Mesenchymal stem cell (in vitro differentiated cells and primary cell): ENCODE data around the gene GVQW3.

Experiments
- DNase-seq: peaks from one replicate; pipeline ENCODE4 v3.0.0-alpha.2; 2013
- H2AFZ ChIP-seq: one replicate; pipeline ENCODE4 v1.6.1; 2013; ENCODE audit warnings: low read depth, mild to moderate bottlenecking, control low read depth, inconsistent platforms, low read length, moderate library complexity
- H2AK5ac ChIP-seq: 2 replicates; pipeline ENCODE4 v1.6.1; 2013; ENCODE audit warnings: low read length, moderate library complexity, mild to moderate bottlenecking, inconsistent platforms; ENCODE audit not compliant: severe bottlenecking
- H2BK120ac ChIP-seq: one replicate; pipeline ENCODE4 v1.6.1; 2013; ENCODE audit warnings: low read depth, mild to moderate bottlenecking, inconsistent platforms, low read length, moderate library complexity
- H2BK12ac ChIP-seq, 2 experiments: one replicate each; pipeline ENCODE4 v1.6.1; 2013; ENCODE audit warnings: inconsistent platforms in 2 of 2, low read length in 2 of 2, mild to moderate bottlenecking in 2 of 2, moderate library complexity in 2 of 2, control low read depth in 1 of 2
- H2BK15ac ChIP-seq: one replicate; pipeline ENCODE4 v1.6.1; 2013; ENCODE audit warnings: mild to moderate bottlenecking, low read depth, inconsistent platforms; ENCODE audit not compliant: poor library complexity, severe bottlenecking
- H2BK5ac ChIP-seq: 2 replicates; pipeline ENCODE4 v1.6.1; 2013; ENCODE audit warnings: low read depth, mild to moderate bottlenecking, low read length, control low read depth, inconsistent platforms; ENCODE audit not compliant: poor library complexity, severe bottlenecking
- H3K14ac ChIP-seq, 2 experiments: one replicate each; pipeline ENCODE4 v1.6.1; 2013; ENCODE audit warnings: inconsistent platforms in 2 of 2, low read length in 2 of 2, control low read depth in 1 of 2, mild to moderate bottlenecking in 1 of 2, moderate library complexity in 1 of 2
- H3K18ac ChIP-seq, 2 experiments: one replicate each; pipeline ENCODE4 v1.6.1; 2013; ENCODE audit warnings: inconsistent platforms in 2 of 2, low read length in 2 of 2, control low read depth in 1 of 2, low read depth in 1 of 2, mild to moderate bottlenecking in 1 of 2
- H3K23ac ChIP-seq, 2 experiments: one replicate each; pipeline ENCODE4 v1.6.1; 2013; ENCODE audit warnings: inconsistent platforms in 2 of 2, low read length in 2 of 2, mild to moderate bottlenecking in 2 of 2, moderate library complexity in 2 of 2, control low read depth in 1 of 2
- H3K27ac ChIP-seq: 2 replicates; pipeline ENCODE4 v1.5.1; 2013; ENCODE audit warnings: mild to moderate bottlenecking, moderate library complexity, low read length, control low read depth, inconsistent platforms; ENCODE audit not compliant: poor library complexity, severe bottlenecking
- H3K27me3 ChIP-seq, 2 experiments: 2 replicates each; pipeline versions ENCODE4 v1.6.1 to v1.7.0; 2013; ENCODE audit warnings: low read length in 2 of 2, mild to moderate bottlenecking in 2 of 2, moderate library complexity in 2 of 2, control low read depth in 1 of 2, inconsistent platforms in 1 of 2; ENCODE audit not compliant: control insufficient read depth in 1 of 2, insufficient read depth in 1 of 2
- H3K36me3 ChIP-seq, 2 experiments: 2 replicates each; pipeline versions ENCODE4 v1.6.1 to v1.7.0; 2013; ENCODE audit warnings: low read length in 2 of 2, control low read depth in 1 of 2, inconsistent platforms in 1 of 2, low read depth in 1 of 2, mild to moderate bottlenecking in 1 of 2; ENCODE audit not compliant: insufficient read depth in 2 of 2, control insufficient read depth in 1 of 2
- H3K4ac ChIP-seq, 2 experiments: one replicate each; pipeline ENCODE4 v1.6.1; 2013; ENCODE audit warnings: inconsistent platforms in 2 of 2, low read length in 2 of 2, mild to moderate bottlenecking in 2 of 2, moderate library complexity in 2 of 2, control low read depth in 1 of 2, low read depth in 1 of 2
- H3K4me1 ChIP-seq: 2 replicates; pipeline ENCODE4 v1.6.1; 2013; ENCODE audit warnings: low read depth, low read length, control low read depth; ENCODE audit not compliant: control insufficient read depth, insufficient read depth
- H3K4me2 ChIP-seq: 2 replicates; pipeline ENCODE4 v1.6.1; 2013; ENCODE audit warnings: low read length, mild to moderate bottlenecking, inconsistent platforms; ENCODE audit not compliant: poor library complexity, severe bottlenecking
- H3K4me3 ChIP-seq, 2 experiments: 2 replicates each; pipeline versions ENCODE4 v1.5.1 to v1.7.0; 2013; ENCODE audit warnings: low read length in 2 of 2, mild to moderate bottlenecking in 2 of 2, control low read depth in 1 of 2, low read depth in 1 of 2; ENCODE audit not compliant: insufficient read depth in 1 of 2
- H3K79me1 ChIP-seq: replicated peaks from 2 replicates; pipeline ENCODE4 v1.6.1; 2013; ENCODE audit warnings: mild to moderate bottlenecking, control low read depth, low read length, inconsistent platforms; ENCODE audit not compliant: poor library complexity, severe bottlenecking
- H3K9ac ChIP-seq: 2 replicates; pipeline ENCODE4 v1.7.0; 2013; ENCODE audit warnings: mild to moderate bottlenecking, low read length, moderate library complexity
- H3K9me3 ChIP-seq: 2 replicates; pipeline ENCODE4 v1.7.0; 2013; ENCODE audit warnings: mild to moderate bottlenecking, low read length; ENCODE audit not compliant: control insufficient read depth
- H4K8ac ChIP-seq: one replicate; pipeline ENCODE4 v1.6.1; 2013; ENCODE audit warnings: inconsistent platforms, mild to moderate bottlenecking, low read length, moderate library complexity
- H4K91ac ChIP-seq: one replicate; pipeline ENCODE4 v1.6.1; 2013; ENCODE audit warnings: mild to moderate bottlenecking, low read length, inconsistent platforms
- WGBS: methylation state at CpG from one replicate; pipeline ENCODE4 v1.1.7; 2013; ENCODE audit warnings: mixed read lengths; 5-methylcytosine and 5-hydroxymethylcytosine counted together

The GVQW3 gene

DNA sequence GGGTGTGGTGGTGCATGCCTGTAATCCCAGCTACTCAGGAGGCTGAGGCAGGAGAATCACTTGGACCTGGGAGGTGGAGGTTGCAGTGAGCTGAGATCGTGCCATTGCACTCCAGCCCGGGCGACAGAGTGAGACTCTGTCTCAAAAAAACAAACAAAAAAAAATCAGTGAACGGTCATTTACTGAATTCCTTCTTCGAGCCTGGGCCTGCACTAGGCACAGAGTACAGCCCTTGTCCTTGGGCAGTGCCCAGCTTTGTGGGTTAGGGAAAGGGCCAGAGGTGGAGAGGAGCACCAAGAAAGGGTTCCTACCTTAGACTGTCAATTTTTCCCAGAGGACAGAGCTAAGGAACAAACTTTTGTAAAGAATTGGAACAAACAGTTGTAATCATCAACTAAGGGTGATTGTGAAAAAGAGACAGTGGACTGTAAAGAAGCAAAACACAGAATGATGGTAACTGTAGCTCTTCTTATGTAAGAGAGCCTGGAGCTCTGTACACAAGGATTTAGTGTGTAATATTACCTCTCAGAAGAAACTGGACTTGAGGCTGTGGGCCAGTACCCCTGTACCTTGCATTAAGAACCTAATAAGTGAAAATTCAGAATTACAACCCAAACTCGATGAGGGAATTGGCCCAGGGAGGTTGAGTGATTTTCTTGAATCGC, 10.8 kb downstream of the GVQW3 start:
- no peak overlapping the region for H3K14ac ChIP-seq
- H2BK5ac ChIP-seq, result no peak overlapping the region
- H2AK5ac ChIP-seq, result no peak overlapping the region
- H2BK120ac ChIP-seq, result no peak overlapping the region
- H3K4me3 ChIP-seq, result no peak overlapping the region
- H3K79me1 ChIP-seq, result no peaks in the 10 kb centered on the region
- H3K18ac ChIP-seq, result no peak overlapping the region
- no peaks in the 10 kb centered on the region for H3K27me3 ChIP-seq
- H3K4ac ChIP-seq, result no peak overlapping the region
- H2BK15ac ChIP-seq, result no peak overlapping the region
- H3K27ac ChIP-seq, result no peak overlapping the region
- no peaks in the 10 kb centered on the region for H3K9me3 ChIP-seq
- H2BK12ac ChIP-seq, result no peak overlapping the region
- H3K23ac ChIP-seq, result no peak overlapping the region
- no peak overlapping the region for H3K4me2 ChIP-seq
- no peak overlapping the region for H4K8ac ChIP-seq
- no peak overlapping the region for H2AFZ ChIP-seq
- H3K9ac ChIP-seq, result no peak overlapping the region
- no peaks in the 10 kb centered on the region for H3K36me3 ChIP-seq
- no peak for DNase-seq
- no peaks in the 10 kb centered on the region for H3K4me1 ChIP-seq
- H4K91ac ChIP-seq, result no peak overlapping the region
- 92% methylated on average over 7 of the region's 7 CpGs for WGBS

DNA sequence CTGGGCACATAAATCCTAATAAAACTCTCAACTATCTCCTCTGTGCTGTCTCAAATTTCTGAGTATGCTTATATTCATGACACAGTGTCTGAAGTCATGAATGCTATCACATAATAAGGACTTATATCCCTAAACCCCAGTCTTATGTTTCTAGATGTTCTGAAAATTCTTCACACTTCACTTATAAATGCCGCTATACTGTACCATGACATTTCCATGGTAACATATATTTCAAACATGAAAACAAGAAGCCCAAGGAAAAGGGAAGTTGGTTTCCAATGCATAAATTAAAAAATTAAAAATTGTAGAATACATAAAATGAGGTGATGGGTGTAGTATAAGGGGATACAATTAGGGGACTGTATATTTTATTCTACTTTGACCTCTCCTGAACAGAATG, 11.7 kb downstream of the GVQW3 start:
- H3K18ac ChIP-seq, result no peak overlapping the region
- no peak overlapping the region for H2BK120ac ChIP-seq
- H3K23ac ChIP-seq, result no peak overlapping the region
- no peak for DNase-seq
- no peak overlapping the region for H3K4me3 ChIP-seq
- no peaks in the 10 kb centered on the region for H3K4me1 ChIP-seq
- H3K27ac ChIP-seq, result no peak overlapping the region
- H3K9me3 ChIP-seq, result no peaks in the 10 kb centered on the region
- H4K91ac ChIP-seq, result no peak overlapping the region
- no peak overlapping the region for H3K14ac ChIP-seq
- no peaks in the 10 kb centered on the region for H3K79me1 ChIP-seq
- no peak overlapping the region for H2AFZ ChIP-seq
- no peaks in the 10 kb centered on the region for H3K27me3 ChIP-seq
- no peak overlapping the region for H2AK5ac ChIP-seq
- no peak overlapping the region for H3K4ac ChIP-seq
- H3K36me3 ChIP-seq, result no peaks in the 10 kb centered on the region
- H4K8ac ChIP-seq, result no peak overlapping the region
- H2BK15ac ChIP-seq, result no peak overlapping the region
- no peak overlapping the region for H2BK12ac ChIP-seq
- no peak overlapping the region for H3K4me2 ChIP-seq
- H3K9ac ChIP-seq, result no peak overlapping the region
- WGBS, result no CpG with 5 or more reads among the region's 1 CpG
- no peak overlapping the region for H2BK5ac ChIP-seq

DNA sequence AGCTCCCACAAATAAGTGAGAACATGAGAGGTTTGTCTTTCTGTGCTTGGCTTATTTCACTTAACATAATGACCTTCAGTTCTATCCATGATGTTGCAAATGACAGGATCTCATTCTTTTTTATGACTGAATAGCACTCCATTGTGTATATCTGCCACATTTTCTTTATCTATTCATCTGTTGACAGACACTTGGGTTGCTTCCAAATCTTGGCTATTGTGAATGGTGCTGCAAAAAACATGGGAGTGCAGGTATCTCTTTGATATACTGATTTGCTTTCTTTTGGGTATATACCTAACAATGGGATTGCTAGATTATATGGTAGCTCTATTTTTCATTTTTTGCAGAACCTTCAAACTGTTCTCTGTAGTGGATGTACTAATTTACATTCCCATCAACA, 13.3 kb downstream of the GVQW3 start:
- H3K27me3 ChIP-seq, result no peaks in the 10 kb centered on the region
- DNase-seq, result no peak
- no peaks in the 10 kb centered on the region for H3K79me1 ChIP-seq
- no peak overlapping the region for H3K4me2 ChIP-seq
- H3K4me3 ChIP-seq, result no peak overlapping the region
- no peak overlapping the region for H3K9ac ChIP-seq
- H4K8ac ChIP-seq, result no peak overlapping the region
- H2AFZ ChIP-seq, result no peak overlapping the region
- no peak overlapping the region for H3K14ac ChIP-seq
- H3K4me1 ChIP-seq, result no peaks in the 10 kb centered on the region
- H4K91ac ChIP-seq, result no peak overlapping the region
- H2BK12ac ChIP-seq, result no peak overlapping the region
- H2AK5ac ChIP-seq, result no peak overlapping the region
- H3K23ac ChIP-seq, result no peak overlapping the region
- H2BK120ac ChIP-seq, result no peak overlapping the region
- H3K4ac ChIP-seq, result no peak overlapping the region
- H2BK15ac ChIP-seq, result no peak overlapping the region
- H3K27ac ChIP-seq, result no peak overlapping the region
- no peaks in the 10 kb centered on the region for H3K9me3 ChIP-seq
- H3K18ac ChIP-seq, result no peak overlapping the region
- no peak overlapping the region for H2BK5ac ChIP-seq
- H3K36me3 ChIP-seq, result no peaks in the 10 kb centered on the region

DNA sequence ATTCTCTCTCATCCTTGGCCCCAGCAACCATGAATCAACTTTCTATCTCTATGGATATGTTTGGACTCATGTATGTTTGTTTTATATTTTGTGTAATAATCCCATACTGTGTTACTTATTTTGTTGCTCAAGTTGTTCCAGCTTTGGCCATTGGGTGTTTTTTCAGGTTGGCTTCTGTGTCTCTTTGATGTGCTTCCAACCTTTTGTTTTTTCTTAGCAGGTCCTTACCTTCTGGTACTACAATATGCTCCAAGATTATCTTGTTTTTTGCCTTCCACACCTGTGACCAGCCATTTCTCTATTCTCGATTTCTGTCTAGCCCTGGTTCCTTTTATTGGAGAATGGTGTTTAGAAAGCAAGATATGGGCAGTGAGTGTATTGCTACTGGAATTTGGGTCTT, 14.2 kb downstream of the GVQW3 start:
- no peak overlapping the region for H3K4ac ChIP-seq
- H3K4me1 ChIP-seq, result no peaks in the 10 kb centered on the region
- no peak overlapping the region for H2BK120ac ChIP-seq
- no peak overlapping the region for H3K27ac ChIP-seq
- no peak overlapping the region for H4K8ac ChIP-seq
- H3K4me3 ChIP-seq, result no peak overlapping the region
- no peak overlapping the region for H2AFZ ChIP-seq
- H4K91ac ChIP-seq, result no peak overlapping the region
- H3K9ac ChIP-seq, result no peak overlapping the region
- H3K4me2 ChIP-seq, result no peak overlapping the region
- no peak overlapping the region for H3K14ac ChIP-seq
- no peaks in the 10 kb centered on the region for H3K27me3 ChIP-seq
- no peak for DNase-seq
- H3K23ac ChIP-seq, result no peak overlapping the region
- H2BK5ac ChIP-seq, result no peak overlapping the region
- H2AK5ac ChIP-seq, result no peak overlapping the region
- no peak overlapping the region for H2BK12ac ChIP-seq
- H3K79me1 ChIP-seq, result no peaks in the 10 kb centered on the region
- no peaks in the 10 kb centered on the region for H3K36me3 ChIP-seq
- WGBS, result no CpG with 5 or more reads among the region's 1 CpG
- no peaks in the 10 kb centered on the region for H3K9me3 ChIP-seq
- no peak overlapping the region for H2BK15ac ChIP-seq
- no peak overlapping the region for H3K18ac ChIP-seq
